Naive thymus-derived CD4-positive, alpha-beta T cell (primary cell): ENCODE measurements around the gene PIGO. TPM values are rescaled to one million over a fixed set of nuclear protein-coding genes. Genes with fewer than 3 reads are reported as not detected.

Experiments
- ATAC-seq: fragments of 150-1000 bp; cut with Tn5 transposase; 2 replicates; pipeline ENCODE4 v1.10.0; 2021; ENCODE audit warnings: mild to moderate bottlenecking, moderate library complexity
- CTCF ChIA-PET: fragments of 350-600 bp; sonication (Branson Sonifier 250); formaldehyde crosslinking; loops from one replicate; lab custom pipeline; 2021; ENCODE audit warnings: antibody characterized with exemption; lab: Charles Lee
- POLR2A ChIA-PET: fragments of 350-600 bp; sonication (Branson Sonifier 250); formaldehyde crosslinking; loops from one replicate; lab custom pipeline; 2021; ENCODE audit warnings: antibody characterized with exemption, inconsistent platforms; lab: Charles Lee
- DNase-seq, 9 donors: peaks; one replicate each; pipeline versions ENCODE4 v3.0.0 to v3.0.0-alpha.2; 2020 to 2022; ENCODE audit warnings: mixed read lengths in 1 of 9
- H3K27ac ChIP-seq: one replicate; pipeline ENCODE4 v1.7.0; 2013; ENCODE audit warnings: mild to moderate bottlenecking, low read depth, low read length, moderate library complexity
- H3K27me3 ChIP-seq, 2 donors: one replicate each; pipeline ENCODE4 v1.7.0; 2013; ENCODE audit warnings: low read length in 2 of 2, mild to moderate bottlenecking in 2 of 2, moderate library complexity in 2 of 2; ENCODE audit not compliant: control insufficient read depth in 2 of 2, insufficient read depth in 2 of 2
- H3K36me3 ChIP-seq, 3 experiments: 1 replicate in 2 of 3; 2 replicates in 1 of 3; pipeline ENCODE4 v1.7.0; 2013; ENCODE audit warnings: low read length in 3 of 3, mild to moderate bottlenecking in 3 of 3, moderate library complexity in 1 of 3; ENCODE audit not compliant: insufficient read depth in 3 of 3, control insufficient read depth in 2 of 3
- H3K4me1 ChIP-seq, 2 donors: one replicate each; pipeline ENCODE4 v1.7.0; 2013; ENCODE audit warnings: low read length in 2 of 2, mild to moderate bottlenecking in 2 of 2, moderate library complexity in 1 of 2; ENCODE audit not compliant: control insufficient read depth in 2 of 2, insufficient read depth in 2 of 2
- H3K4me3 ChIP-seq: 2 replicates; pipeline ENCODE4 v1.7.0; 2013; ENCODE audit warnings: mild to moderate bottlenecking, low read length
- H3K9me3 ChIP-seq, 3 experiments: 1 replicate in 2 of 3; 2 replicates in 1 of 3; pipeline ENCODE4 v1.7.0; 2013; ENCODE audit warnings: low read length in 3 of 3; ENCODE audit not compliant: control insufficient read depth in 2 of 3
- H3K27ac Mint-ChIP-seq, 9 donors: one replicate each; pipeline ENCODE4 v1.8.0; 2020 to 2022; ENCODE audit warnings: mixed read lengths in 9 of 9, mild to moderate bottlenecking in 8 of 9, moderate library complexity in 5 of 9, inconsistent platforms in 2 of 9
- H3K27me3 Mint-ChIP-seq, 5 donors: one replicate each; pipeline ENCODE4 v1.8.0; 2021 to 2022; ENCODE audit warnings: mixed read lengths in 5 of 5, mild to moderate bottlenecking in 1 of 5
- H3K36me3 Mint-ChIP-seq, 5 donors: one replicate each; pipeline ENCODE4 v1.8.0; 2020 to 2022; ENCODE audit warnings: mixed read lengths in 5 of 5, mild to moderate bottlenecking in 3 of 5, inconsistent platforms in 1 of 5
- H3K4me1 Mint-ChIP-seq, 7 donors: one replicate each; pipeline ENCODE4 v1.8.0; 2020 to 2022; ENCODE audit warnings: mixed read lengths in 7 of 7, mild to moderate bottlenecking in 3 of 7, inconsistent platforms in 1 of 7
- H3K4me3 Mint-ChIP-seq, 10 donors: one replicate each; pipeline ENCODE4 v1.8.0; 2020 to 2022; ENCODE audit warnings: mild to moderate bottlenecking in 10 of 10, mixed read lengths in 10 of 10, moderate library complexity in 6 of 10, inconsistent platforms in 2 of 10
- H3K9me3 Mint-ChIP-seq, 11 donors: one replicate each; pipeline ENCODE4 v1.8.0; 2020 to 2022; ENCODE audit warnings: mixed read lengths in 11 of 11, mild to moderate bottlenecking in 4 of 11, inconsistent platforms in 1 of 11, moderate library complexity in 1 of 11
- intact Hi-C, 2 donors: fragments of 100-400 bp; cut with micrococcal nuclease; formaldehyde crosslinking; loops; one replicate each; pipeline ENCODE4 v1.15.1; 2023
- polyA plus RNA-seq, 2 donors: library from polyadenylated mRNA; unstranded; fragments of 300-500 nt; fragmentation: Illumina TruSeq; gene quantifications; one replicate each; pipeline ENCODE4 v1.2.3, GENCODE V29; 2021
- total RNA-seq, 6 experiments: library from RNA in 5 of 6; stranded (reverse) in 5 of 6; gene quantifications; 1 replicate in 5 of 6; 2 replicates in 1 of 6; pipeline ENCODE4 v1.2.3 and lab custom pipeline; 2021 to 2026

The PIGO gene
- total and polyA plus RNA-seq, 7 experiments from 2014 or later: 27.1 to 36.0 (median 29.9) TPM

DNA sequence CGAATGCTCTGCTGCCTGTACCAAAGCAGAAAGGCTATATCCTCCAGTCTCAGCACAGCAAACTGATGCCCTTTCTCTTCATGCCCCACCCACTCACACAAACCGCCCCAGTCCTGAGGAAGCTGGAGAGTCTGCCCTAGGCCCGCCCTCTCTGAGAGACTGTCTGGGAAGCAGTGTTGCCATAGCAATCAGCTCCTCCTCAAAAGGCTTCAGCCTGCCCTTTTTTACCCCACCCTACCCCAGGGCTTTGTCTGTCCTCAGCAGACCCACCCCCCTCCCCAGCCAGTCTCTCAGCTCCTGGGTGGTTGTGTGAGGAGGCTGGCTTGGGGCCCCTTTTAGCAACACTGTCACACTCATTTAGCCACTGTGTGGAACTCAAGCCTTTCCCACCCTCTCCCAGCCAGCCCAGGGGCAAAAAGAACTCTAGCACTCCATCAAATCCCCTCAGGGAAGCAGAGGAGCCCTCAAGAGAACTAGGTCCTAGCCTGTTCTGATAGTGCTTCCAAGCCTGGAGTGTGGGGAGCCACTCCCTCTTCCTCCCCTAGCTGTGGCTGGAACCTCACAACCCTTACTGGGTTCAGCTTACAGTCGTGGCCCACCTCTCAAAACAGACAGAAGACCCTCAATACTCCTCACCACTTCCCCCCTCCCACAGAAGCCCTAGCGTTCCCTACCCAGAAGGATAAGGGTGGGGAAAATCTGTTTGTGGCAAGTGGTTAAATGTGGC is 17.9 kb upstream of the PIGO start:
- peak; percentile 31 for ATAC-seq

DNA sequence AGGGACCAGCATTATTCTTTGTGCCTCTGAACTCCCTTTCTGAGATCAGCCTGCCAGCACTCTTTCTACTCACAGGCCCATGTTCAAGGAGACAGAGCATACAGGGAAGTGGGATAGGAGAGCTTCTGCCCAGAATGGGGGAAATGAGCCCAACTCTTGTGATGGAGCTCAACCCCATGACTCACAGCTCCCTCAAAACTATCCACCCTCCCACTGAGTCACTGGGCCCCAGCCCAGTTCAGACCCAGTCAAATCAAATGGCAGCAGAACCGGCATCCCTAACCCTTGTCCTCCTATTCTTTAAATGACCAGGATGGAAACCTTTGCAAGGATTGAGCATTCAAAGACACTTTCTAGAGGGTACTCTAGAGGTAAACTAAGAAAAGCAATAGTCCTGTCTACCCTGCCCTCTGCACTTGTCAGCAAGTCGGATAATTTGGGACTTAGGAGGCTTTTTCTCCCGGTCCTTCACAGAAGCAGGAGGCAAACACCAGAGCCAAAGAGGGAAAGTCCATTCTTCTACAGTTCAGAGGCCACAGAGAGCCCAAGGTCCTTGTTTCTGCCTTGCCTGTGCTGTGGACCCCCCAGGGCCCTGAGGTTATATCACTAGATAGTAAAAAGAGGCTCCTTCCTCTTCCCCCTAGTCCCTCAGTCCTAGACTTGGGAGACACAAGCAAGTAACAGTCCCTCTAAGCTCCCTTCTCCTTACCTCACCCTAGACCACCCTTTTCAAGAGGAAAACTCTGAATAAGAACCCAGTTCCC is 16.0 kb upstream of the PIGO start:
- Histone ChIP-seq H3K9me3 (no peaks in the 10 kb centered on the region), H3K36me3 (peaks cover 0 to 9% (median 0%) of the 10 kb centered on the region in 3 experiments), H3K4me3 (no peak overlapping the region), H3K27ac (peak overlapping the region; percentile 56), H3K4me1 (peaks cover 40 to 46% of the 10 kb centered on the region in 2 donors), H3K27me3 (no peaks in the 10 kb centered on the region)
- ATAC-seq (no peak), DNase-seq (no peak)
- POLR2A ChIA-PET: interaction anchor here (0.6 to 4.6 kb wide), 7 partner anchors 9 to 816 kb away, joined by 3 to 32 read pairs (median 3); partner anchors contain the start of genes FANCG, PIGO and STOML2
- Mint-ChIP-seq H3K27ac (peak overlapping the region in 8 of 9 donors; percentile 76 to 94 (median 86)), H3K9me3 (no peaks in the 10 kb centered on the region), H3K36me3 (peaks cover 0 to 8% (median 0%) of the 10 kb centered on the region in 5 donors), H3K4me3 (peak overlapping the region; percentile 55 to 87 (median 80)), H3K27me3 (no peaks in the 10 kb centered on the region), H3K4me1 (peaks cover 36 to 69% (median 64%) of the 10 kb centered on the region in 7 donors)
- intact Hi-C loops: loop anchor here (5.0 to 10.0 kb wide), 11 partner anchors 302 to 1948 kb away; partner anchors contain the start of genes B4GALT1 (in 1 of the 2), CCDC107 (in 1 of the 2), CCL27 (in 1 of the 2) and CLTA (in 1 of the 2)
- CTCF ChIA-PET: interaction anchor here (1.1 to 1.6 kb wide), 4 partner anchors 10 to 127 kb away, joined by 3 to 5 read pairs (median 4); partner anchors contain the start of gene STOML2

More for the DNA sequence above, 17.9 kb upstream of the PIGO start:
- Histone ChIP-seq H3K36me3 (no peaks in the 10 kb centered on the region), H3K4me1 (peaks cover 40 to 46% of the 10 kb centered on the region in 2 donors), H3K9me3 (no peaks in the 10 kb centered on the region), H3K4me3 (peak overlapping the region; percentile 82), H3K27me3 (no peaks in the 10 kb centered on the region), H3K27ac (peak overlapping the region; percentile 79)
- ChIA-PET POLR2A (interaction anchor here (1.8 to 4.6 kb wide), 2 partner anchors 11 to 42 kb away, joined by 11 to 32 read pairs; partner anchors contain the start of genes STOML2 and VCP), CTCF (interaction anchor here (0.6 to 2.9 kb wide), 6 partner anchors 11 to 733 kb away, joined by 3 to 14 read pairs (median 4); partner anchors contain the start of genes PIGO and STOML2)
- intact Hi-C loops: loop anchor here (2.0 to 10.0 kb wide), 12 partner anchors 301 to 1949 kb away; partner anchors contain the start of genes B4GALT1 (in 1 of the 2), CCDC107 (in 1 of the 2), CCL27 (in 1 of the 2) and CLTA (in 1 of the 2)
- Mint-ChIP-seq H3K4me3 (peak overlapping the region; percentile 88 to 100 (median 93)), H3K27me3 (peaks cover 0 to 4% (median 0%) of the 10 kb centered on the region in 5 donors), H3K9me3 (no peaks in the 10 kb centered on the region), H3K27ac (peak overlapping the region; percentile 37 to 98 (median 92)), H3K4me1 (peaks cover 36 to 69% (median 64%) of the 10 kb centered on the region in 7 donors), H3K36me3 (peaks cover 0 to 5% (median 0%) of the 10 kb centered on the region in 5 donors)
- DNase-seq: peak; percentile 30 to 82 (median 54)

DNA sequence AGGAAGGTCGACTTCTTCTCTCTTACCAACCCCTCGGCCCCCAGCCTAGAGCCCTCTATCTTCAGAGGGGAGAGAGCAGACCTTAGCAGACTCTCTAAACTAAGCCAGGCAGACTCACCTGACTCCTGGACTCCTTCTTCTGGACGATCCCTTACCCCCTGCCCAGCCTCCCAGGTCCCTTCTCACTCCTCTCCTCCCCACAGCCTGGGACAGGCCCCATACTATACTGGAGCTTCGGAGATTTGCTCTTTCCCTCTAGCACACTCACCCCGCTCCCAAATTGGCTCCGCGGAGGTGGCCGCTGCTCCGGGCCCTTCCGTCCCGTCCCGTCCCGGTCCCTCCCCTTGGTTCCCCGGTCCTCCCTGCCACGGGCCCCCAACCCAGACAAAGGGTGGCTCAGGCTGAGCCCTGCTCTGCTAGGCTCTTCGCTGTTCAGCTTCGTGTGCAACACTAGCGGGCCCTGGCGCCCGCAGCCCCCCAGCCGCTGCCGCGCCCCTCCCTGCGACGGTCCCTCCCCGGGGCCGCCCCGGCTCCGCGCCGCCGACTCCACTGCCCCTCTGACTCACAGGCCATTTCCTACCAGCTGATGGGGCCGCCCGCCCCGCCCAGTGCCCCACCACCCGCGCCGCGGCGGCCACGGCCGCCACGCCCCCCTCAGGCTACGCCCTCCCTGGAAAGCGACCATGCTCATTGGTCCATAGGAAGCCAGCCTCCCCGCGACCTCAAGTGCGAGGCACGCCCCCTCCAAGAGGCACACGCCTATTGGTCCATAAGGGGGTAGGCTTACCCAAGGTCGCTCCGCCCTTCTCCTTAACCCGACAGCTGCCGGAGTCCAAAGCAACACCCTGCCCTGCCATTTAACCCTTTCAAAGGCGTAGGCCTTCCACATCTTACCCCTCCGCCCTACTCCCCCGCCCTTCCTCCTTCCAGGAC is 14.9 kb upstream of the PIGO start:
- H3K9me3 ChIP-seq: no peaks in the 10 kb centered on the region
- peaks cover 0 to 15% (median 0%) of the 10 kb centered on the region in 3 experiments for H3K36me3 ChIP-seq
- POLR2A ChIA-PET: interaction anchor here (0.6 to 2.7 kb wide), 8 partner anchors 9 to 817 kb away, joined by 3 to 22 read pairs (median 3); partner anchors contain the start of genes FANCG, PIGO and STOML2
- peak overlapping the region; percentile 71 for H3K27ac ChIP-seq
- Mint-ChIP-seq H3K36me3 (peaks cover 0 to 8% (median under 1%) of the 10 kb centered on the region in 5 donors), H3K9me3 (no peaks in the 10 kb centered on the region), H3K4me1 (peaks cover 29 to 63% (median 58%) of the 10 kb centered on the region in 7 donors), H3K27ac (peak overlapping the region; percentile 62 to 94 (median 85)), H3K27me3 (no peaks in the 10 kb centered on the region), H3K4me3 (peak overlapping the region; percentile 55 to 87 (median 80))
- H3K4me1 ChIP-seq: peaks cover 36 to 37% of the 10 kb centered on the region in 2 donors
- no peaks in the 10 kb centered on the region for H3K27me3 ChIP-seq
- peak overlapping the region; percentile 69 for H3K4me3 ChIP-seq
- ATAC-seq (peak; percentile 86), DNase-seq (peak; percentile 77 to 96 (median 91))
- CTCF ChIA-PET: interaction anchor here (1.0 to 1.6 kb wide), 4 partner anchors 9 to 442 kb away, joined by 3 to 5 read pairs (median 3); partner anchors contain the start of gene STOML2
- intact Hi-C loops: loop anchor here (1.0 to 10.0 kb wide), 20 partner anchors 8 to 1946 kb away; partner anchors contain the start of genes CREB3 (in 2 of the 2), DNAJB5 (in 2 of the 2), PIGO (in 2 of the 2) and TLN1 (in 2 of the 2)

DNA sequence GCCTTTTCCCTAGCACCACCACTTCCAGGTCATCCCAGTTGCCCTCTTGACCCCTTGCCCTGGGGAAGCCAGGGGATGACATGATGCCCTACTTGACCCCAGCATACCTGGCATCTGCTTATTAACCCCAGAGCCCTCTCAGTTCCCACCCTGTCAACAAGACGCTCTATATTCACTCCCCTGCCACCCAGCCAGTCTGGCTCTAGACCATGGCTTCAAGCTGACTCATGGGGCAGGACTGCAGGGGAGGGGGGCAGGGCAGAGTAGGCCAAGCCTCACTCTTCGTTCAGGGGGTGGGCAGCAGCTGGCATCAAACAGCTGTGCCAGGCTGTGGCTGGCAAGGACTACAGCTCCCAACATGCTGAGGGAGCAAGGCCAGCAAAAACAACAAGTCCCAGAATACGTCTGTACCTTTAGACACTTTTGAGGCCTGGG is 14.0 kb upstream of the PIGO start:
- Histone ChIP-seq H3K4me1 (peaks cover 35% of the 10 kb centered on the region in 2 donors), H3K27ac (peak overlapping the region; percentile 71), H3K36me3 (peaks cover 0 to 21% (median 0%) of the 10 kb centered on the region in 3 experiments), H3K9me3 (no peaks in the 10 kb centered on the region), H3K4me3 (no peak overlapping the region), H3K27me3 (no peaks in the 10 kb centered on the region)
- peak overlapping the region in 8 of 10 donors; percentile 55 to 87 (median 80) for H3K4me3 Mint-ChIP-seq
- peaks cover 26 to 54% (median 52%) of the 10 kb centered on the region in 7 donors for H3K4me1 Mint-ChIP-seq
- POLR2A ChIA-PET: interaction anchor here (0.6 to 2.7 kb wide), 3 partner anchors 8 to 113 kb away, joined by 3 to 22 read pairs (median 3); partner anchors contain the start of gene STOML2
- intact Hi-C loops: loop anchor here (2.0 to 10.0 kb wide), 12 partner anchors 304 to 1946 kb away; partner anchors contain the start of genes B4GALT1 (in 1 of the 2), CCDC107 (in 1 of the 2), CCL27 (in 1 of the 2) and CLTA (in 1 of the 2)
- peaks cover 0 to 16% (median 5%) of the 10 kb centered on the region in 5 donors for H3K36me3 Mint-ChIP-seq
- DNase-seq (no peak), ATAC-seq (no peak)
- peak overlapping the region in 6 of 9 donors; percentile 59 to 94 (median 86) for H3K27ac Mint-ChIP-seq
- CTCF ChIA-PET: interaction anchor here (1.6 kb wide), 1 partner anchor 8 kb away, joined by 5 read pairs; the partner anchor contains the start of gene STOML2
- H3K9me3 Mint-ChIP-seq: no peaks in the 10 kb centered on the region
- H3K27me3 Mint-ChIP-seq: no peaks in the 10 kb centered on the region

DNA sequence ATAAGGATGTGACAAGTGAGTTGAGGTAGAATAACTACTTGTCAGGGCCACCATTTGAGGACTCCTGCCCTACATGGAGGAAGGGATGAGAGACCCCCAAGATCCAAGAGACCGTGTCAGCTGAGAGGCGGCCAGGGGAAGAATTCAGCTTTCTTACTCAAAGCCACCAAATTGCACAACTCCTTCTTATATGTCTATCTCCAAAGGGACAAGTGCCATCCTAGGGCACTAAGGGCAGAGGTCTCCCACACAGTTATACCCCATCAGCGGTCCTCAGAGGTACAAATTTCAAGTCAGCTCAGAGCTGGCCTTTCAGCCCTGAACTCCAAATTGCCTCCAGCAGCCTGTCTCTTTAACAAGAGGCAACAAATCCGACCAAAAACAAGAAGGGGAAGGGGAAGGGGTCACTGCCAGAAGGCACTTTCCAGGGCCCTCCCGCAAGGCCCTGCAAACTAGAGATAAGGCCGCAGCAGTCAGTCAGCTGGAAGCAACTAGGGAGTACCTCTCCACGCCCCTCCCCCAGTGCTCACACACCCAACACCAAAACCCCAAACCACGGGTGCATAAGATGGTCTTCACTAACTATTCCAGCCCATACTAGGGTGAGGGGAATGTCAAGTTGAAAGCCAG is 12.7 kb upstream of the PIGO start:
- no peaks in the 10 kb centered on the region for H3K9me3 Mint-ChIP-seq
- intact Hi-C loops: no loop called here
- ChIA-PET CTCF (interaction anchor here (0.8 to 1.3 kb wide), 2 partner anchors 12 to 245 kb away, joined by 3 to 4 read pairs; partner anchors contain the start of gene PIGO), POLR2A (no interaction called here)
- Histone ChIP-seq H3K36me3 (peaks cover 0 to 21% (median 0%) of the 10 kb centered on the region in 3 experiments), H3K4me1 (peaks cover 22% of the 10 kb centered on the region in 2 donors), H3K27ac (no peak overlapping the region), H3K27me3 (no peaks in the 10 kb centered on the region), H3K4me3 (no peak overlapping the region), H3K9me3 (no peaks in the 10 kb centered on the region)
- H3K27ac Mint-ChIP-seq: no peak overlapping the region
- DNase-seq (no peak), ATAC-seq (no peak)
- H3K36me3 Mint-ChIP-seq: peaks cover 0 to 21% (median 8%) of the 10 kb centered on the region in 5 donors
- H3K27me3 Mint-ChIP-seq: no peaks in the 10 kb centered on the region
- no peak overlapping the region for H3K4me3 Mint-ChIP-seq
- H3K4me1 Mint-ChIP-seq: peaks cover 19 to 43% (median 39%) of the 10 kb centered on the region in 7 donors
